ENCODE measurements around the gene CNNM4. TPM values are rescaled to one million over a fixed set of nuclear protein-coding genes. Genes with fewer than 3 reads are reported as not detected.

The CNNM4 gene
- total and polyA plus RNA-seq, 2 of the 4 experiments (the other 2 are of a cell fraction), result 2.0 to 4.1 TPM

GRCh38 chr2:96801786-96802595 lies 41.3 kb downstream of the CNNM4 start (continued):
- TF ChIP-seq RAD21 (IDR thresholded peaks at IDR 0.05; ENCODE audit: low read length) (no peak), RCOR1 (IDR thresholded peaks at IDR 0.05; ENCODE audit: insufficient replicate concordance, low read length) (no peak), CTCF (conservative IDR thresholded peaks at IDR 0.05; ENCODE audit: low read depth, low read length) (no peak)

- Histone ChIP-seq H4K91ac (ENCODE audit: insufficient read depth, low read depth, low read length) (no peak overlapping the region), H4K5ac (ENCODE audit: low read depth, low read length) (no peak overlapping the region), H3K4me3 (ENCODE audit: insufficient read depth, low read depth, low read length) (no peak overlapping the region), H2AK9ac (replicated peaks; ENCODE audit: low read depth, low read length, poor library complexity) (no peak overlapping the region), H3K56ac (ENCODE audit: extremely low read depth, insufficient read depth, low read length) (no peak overlapping the region), H3K23ac (ENCODE audit: low read depth, low read length) (no peak overlapping the region), H2BK15ac (ENCODE audit: low read depth, low read length) (no peak overlapping the region), H4K8ac (ENCODE audit: low read depth in 2 of 2, low read length in 2 of 2) (no peak overlapping the region), H3K9me1 (ENCODE audit: insufficient read depth, low read length) (no peaks in the 10 kb centered on the region), H3K4me2 (ENCODE audit: low read depth, low read length) (no peak overlapping the region), H4K20me1 (ENCODE audit: insufficient read depth, low read length) (no peaks in the 10 kb centered on the region), H3K27me3 (ENCODE audit: control insufficient read depth, insufficient read depth, low read length) (no peaks in the 10 kb centered on the region), H2BK20ac (ENCODE audit: low read depth, low read length) (no peak overlapping the region), H3K9ac (ENCODE audit: low read depth, low read length) (no peak overlapping the region), H2AK5ac (ENCODE audit: low read depth, low read length) (no peak overlapping the region), H2AFZ (replicated peaks; ENCODE audit: low read length, poor library complexity) (no peak overlapping the region), H3K14ac (replicated peaks; ENCODE audit: low read depth, low read length) (no peak overlapping the region), H3K4ac (ENCODE audit: low read depth, low read length) (no peak overlapping the region), H2BK120ac (ENCODE audit: low read depth, low read length) (no peak overlapping the region), H3K27ac (ENCODE audit: insufficient read depth, low read length) (no peak overlapping the region), H3K4me1 (ENCODE audit: control insufficient read depth, insufficient read depth, low read length) (no peaks in the 10 kb centered on the region), H3K18ac (ENCODE audit: low read depth, low read length) (no peak overlapping the region), H3K36me3 (ENCODE audit: control insufficient read depth, insufficient read depth, low read length) (peaks cover 2% of the 10 kb centered on the region), H3K79me1 (ENCODE audit: low read depth in 1 of 2, low read length in 2 of 2) (no peaks in the 10 kb centered on the region), H3K9me3 (ENCODE audit: control insufficient read depth, insufficient read depth, low read length) (no peaks in the 10 kb centered on the region), H2BK5ac (ENCODE audit: low read depth, low read length, poor library complexity, severe bottlenecking) (no peak overlapping the region)
- in situ Hi-C loops (cut with MboI; ENCODE audit: low sequenced_read_pairs) (no loop called here), dilution Hi-C loops (cut with HindIII; ENCODE audit: low sequenced_read_pairs, unreplicated experiment) (no loop called here), intact Hi-C loops (cut with micrococcal nuclease) (loop anchor here (5.0 kb wide), 1 partner anchor 40 kb away; the partner anchor contains the start of gene CNNM4)
- ChIA-PET POLR2A (ENCODE audit: unreplicated experiment) (no interaction called here), CTCF (no interaction called here)
- BruUV-seq (replicated peaks), result no TSS peak
- ATAC-seq (ENCODE audit: low read depth), result no peak
- WGBS, 2 experiments (ENCODE audit: extremely low coverage in 2 of 2, insufficient read length in 1 of 2), result 100% methylated on average over 1 of the region's 7 CpGs; no CpG with 5 or more reads in 1 of the 2 experiments
- DNase-seq, result no peak
- TF ChIP-seq CEBPB (IDR thresholded peaks at IDR 0.05; ENCODE audit: low read depth, low read length), result no peak
- TF ChIP-seq MAFK (IDR thresholded peaks at IDR 0.05; ENCODE audit: low read depth, low read length), result no peak
- no peak for TF ChIP-seq MAZ (IDR thresholded peaks at IDR 0.05; ENCODE audit: borderline replicate concordance, low read depth, low read length)
- no peak for TF ChIP-seq ELK1 (IDR thresholded peaks at IDR 0.05; ENCODE audit: borderline replicate concordance, low read depth, low read length)
- TF ChIP-seq BHLHE40 (IDR thresholded peaks at IDR 0.05; ENCODE audit: low read depth, low read length), result no peak
- no peak for TF ChIP-seq FOS (IDR thresholded peaks at IDR 0.05; ENCODE audit: low read depth, low read length)
- TF ChIP-seq RCOR1 (IDR thresholded peaks at IDR 0.05; ENCODE audit: insufficient replicate concordance, low read length), result no peak
- TF ChIP-seq RAD21 (IDR thresholded peaks at IDR 0.05; ENCODE audit: low read length), result no peak
- TF ChIP-seq POLR2A (IDR thresholded peaks at IDR 0.05; ENCODE audit: low read depth, low read length), result no peak
- no peak for TF ChIP-seq CHD1 (IDR thresholded peaks at IDR 0.05; ENCODE audit: low read depth, low read length)
Observed at GRCh38 chr2:96802721-96803120, 42.0 kb downstream of the CNNM4 start.
